A549 (cell line): ENCODE measurements around the gene LAMA1. TPM values are rescaled to one million over a fixed set of nuclear protein-coding genes. Genes with fewer than 3 reads are reported as not detected.

Experiments
- ATAC-seq, 2 experiments: fragments of 200-7000 bp in 1 of 2; fragments of >200 bp in 1 of 2; cut with Nextera tagmentation in 1 of 2; cut with Tn5 transposase in 1 of 2; 3 replicates each; pipeline versions ENCODE4 v1.8.0 to v1.9.1; 2018 to 2020; ENCODE audit warnings: mild to moderate bottlenecking in 1 of 2, moderate library complexity in 1 of 2
- CTCF ChIA-PET: fragments of 300-600 bp; sonication (Branson Sonifier 250); formaldehyde crosslinking; extraction: SDS; loops from one replicate; lab custom pipeline; 2021; ENCODE audit warnings: antibody characterized with exemption, inconsistent platforms; lab: Yijun Ruan, JAX
- POLR2A ChIA-PET: fragments of 350-600 bp; formaldehyde crosslinking; extraction: SDS; loops from one replicate; lab custom pipeline; 2021; ENCODE audit warnings: antibody characterized with exemption, inconsistent platforms; lab: Yijun Ruan, JAX
- DNase-seq, 2 experiments: peaks; one replicate each; pipeline versions ENCODE4 v3.0.0 to v3.0.0-alpha.2; 2011 to 2016; ENCODE audit warnings: low read depth in 1 of 2, low spot score in 1 of 2
- FAIRE-seq: peaks from 2 replicates; lab custom pipeline; 2011; peaks lifted over from hg19 to GRCh38; lab: Jason Lieb, UNC
- H3K27ac ChIP-seq, 2 experiments: fragments of >200 bp; sonication (Bioruptor Twin); formaldehyde crosslinking; 3 replicates each; pipeline ENCODE4 v1.5.1; 2016 to 2017
- H3K4me1 ChIP-seq: fragments of >200 bp; sonication (Bioruptor Twin); formaldehyde crosslinking; 3 replicates; pipeline ENCODE4 v1.6.1; 2016
- H3K4me2 ChIP-seq: fragments of >200 bp; sonication (Bioruptor Twin); formaldehyde crosslinking; 3 replicates; pipeline ENCODE4 v1.6.1; 2016
- H3K4me3 ChIP-seq: fragments of >200 bp; sonication (Bioruptor Twin); formaldehyde crosslinking; 3 replicates; pipeline ENCODE4 v1.5.1; 2016
- H3K9me3 ChIP-seq: fragments of >200 bp; sonication (Bioruptor Twin); formaldehyde crosslinking; 3 replicates; pipeline ENCODE4 v1.6.1; 2016
- BCL3 ChIP-seq: fragments of >200 bp; sonication (Bioruptor Twin); formaldehyde crosslinking; IDR thresholded peaks from 3 replicates; pipeline ENCODE4 v1.6.1; 2016
- EHF ChIP-seq: fragments of 250-450 bp; sonication (Bioruptor Pico); IDR thresholded peaks from 2 replicates; pipeline ENCODE4 v1.5.0; 2020; ENCODE audit warnings: mild to moderate bottlenecking
- ELK1 ChIP-seq: fragments of 150-350 bp; IDR thresholded peaks from 2 replicates; pipeline ENCODE4 v1.6.1; 2014; ENCODE audit warnings: low read depth, mild to moderate bottlenecking, low read length
- ESRRA ChIP-seq: fragments of 150-350 bp; IDR thresholded peaks from 2 replicates; pipeline ENCODE4 v1.6.1; 2014; ENCODE audit warnings: mild to moderate bottlenecking, low read length, borderline replicate concordance
- FOXS1 ChIP-seq: fragments of 250-450 bp; sonication (Bioruptor Pico); IDR thresholded peaks from 2 replicates; pipeline ENCODE4 v1.5.0; 2020; ENCODE audit warnings: mild to moderate bottlenecking, moderate library complexity
- HDAC2 ChIP-seq: fragments of 200-600 bp; sonication (generic); IDR thresholded peaks from 2 replicates; pipeline ENCODE4 v1.6.1; 2016
- HEYL ChIP-seq: fragments of 250-450 bp; sonication (Bioruptor Pico); IDR thresholded peaks from 2 replicates; pipeline ENCODE4 v1.8.0; 2021; ENCODE audit warnings: mild to moderate bottlenecking, moderate library complexity
- HOXB5 ChIP-seq: fragments of 250-450 bp; sonication (Bioruptor Pico); IDR thresholded peaks from 2 replicates; pipeline ENCODE4 v1.5.0; 2020; ENCODE audit warnings: mild to moderate bottlenecking, moderate library complexity
- JUN ChIP-seq, 2 experiments: fragments of >200 bp; sonication (Bioruptor Twin); formaldehyde crosslinking; IDR thresholded peaks; 2 replicates in 1 of 2; 3 replicates in 1 of 2; pipeline ENCODE4 v1.6.1; 2016 to 2017
- KDM1A ChIP-seq: fragments of 200-600 bp; sonication (generic); IDR thresholded peaks from 2 replicates; pipeline ENCODE4 v1.6.1; 2016; ENCODE audit warnings: low read depth, mild to moderate bottlenecking
- KDM5A ChIP-seq: fragments of 200-600 bp; sonication (generic); IDR thresholded peaks from 2 replicates; pipeline ENCODE4 v1.6.1; 2016; ENCODE audit warnings: antibody characterized with exemption, mild to moderate bottlenecking
- MYC ChIP-seq: IDR thresholded peaks from 2 replicates; pipeline ENCODE4 v1.6.1; 2012; ENCODE audit warnings: mild to moderate bottlenecking, inconsistent platforms, low read length, improper control_type of control experiment, borderline replicate concordance
- NR3C1 ChIP-seq: fragments of >200 bp; sonication (Bioruptor Twin); formaldehyde crosslinking; IDR thresholded peaks from 3 replicates; pipeline ENCODE4 v1.6.1; 2017
- PBX3 ChIP-seq: IDR thresholded peaks from 2 replicates; pipeline ENCODE4 v1.6.1; 2012
- POLR2A ChIP-seq: IDR thresholded peaks from 2 replicates; pipeline ENCODE4 v1.6.1; 2012; ENCODE audit warnings: mild to moderate bottlenecking, low read length
- POLR2AphosphoS2 ChIP-seq: conservative IDR thresholded peaks from 2 replicates; pipeline ENCODE4 v1.6.1; 2012; ENCODE audit warnings: low read length, improper control_type of control experiment, inconsistent platforms
- RARB ChIP-seq: fragments of 250-450 bp; sonication (Bioruptor Pico); IDR thresholded peaks from 2 replicates; pipeline ENCODE4 v1.8.0; 2021; ENCODE audit warnings: mild to moderate bottlenecking, moderate library complexity
- TP53 ChIP-seq: fragments of 250-450 bp; sonication (Bioruptor Pico); IDR thresholded peaks from 2 replicates; pipeline ENCODE4 v1.5.0; 2021; ENCODE audit warnings: mild to moderate bottlenecking, moderate library complexity
- USF2 ChIP-seq: fragments of 450-650 bp; IDR thresholded peaks from 2 replicates; pipeline ENCODE4 v1.6.1; 2014; ENCODE audit warnings: antibody characterized with exemption
- ZC3H11A ChIP-seq: fragments of 450-650 bp; IDR thresholded peaks from 2 replicates; pipeline ENCODE4 v1.6.1; 2014; ENCODE audit warnings: antibody characterized with exemption, mild to moderate bottlenecking
- ZNF302 ChIP-seq: fragments of 250-450 bp; sonication (Bioruptor Pico); IDR thresholded peaks from 2 replicates; pipeline ENCODE4 v1.9.0; 2021; ENCODE audit warnings: inconsistent platforms, mild to moderate bottlenecking, moderate library complexity
- WGBS: methylation state at CpG from one replicate; pipeline ENCODE4 v1.1.6; 2017; ENCODE audit errors: missing lambda C conversion rate; 5-methylcytosine and 5-hydroxymethylcytosine counted together
- polyA plus RNA-seq, 4 experiments: library from polyadenylated mRNA; depleted of rRNA in 3 of 4; stranded (reverse); fragments of >200 nt; fragmentation: RNase III in 1 of 4; extraction: RNeasy Plus Mini Kit Qiagen cat#74134 plus additional on column Dnase treatment in 1 of 4; gene quantifications; 2 replicates in 3 of 4; 3 replicates in 1 of 4; pipeline ENCODE4 v1.2.3, GENCODE V29; 2011 to 2017
- TF ChIP-seq, protein P1 (sequence below): fragments of 250-450 bp; sonication (Bioruptor Pico); IDR thresholded peaks from 2 replicates; pipeline ENCODE4 v1.5.0; 2021; ENCODE audit warnings: mild to moderate bottlenecking, moderate library complexity, borderline replicate concordance
- TF ChIP-seq, protein P2 (sequence below): fragments of >200 bp; sonication (Bioruptor Twin); formaldehyde crosslinking; IDR thresholded peaks from 3 replicates; pipeline ENCODE4 v1.5.1; 2016
- TF ChIP-seq, protein P3 (sequence below): IDR thresholded peaks from 2 replicates; pipeline ENCODE4 v1.6.1; 2012

LAMA1 gene
- polyA plus RNA-seq, 2 of the 4 experiments (the other 2 are of a cell fraction): 0.05 to 0.06 TPM

- ChIA-PET CTCF (no interaction called here), POLR2A (no interaction called here)
- Histone ChIP-seq H3K4me2 (no peak overlapping the region), H3K4me3 (no peak overlapping the region), H3K4me1 (no peaks in the 10 kb centered on the region), H3K27ac (no peak overlapping the region), H3K9me3 (no peaks in the 10 kb centered on the region)
- 44% methylated on average over 2 of the region's 2 CpGs for WGBS
- ATAC-seq (no peak), FAIRE-seq (no peak), DNase-seq (no peak)
- TF ChIP-seq HOXB5 (CRISPR knock-in tag) (no peak), ESRRA (no peak), NR3C1 (no peak), ZC3H11A (no peak), EHF (CRISPR knock-in tag) (no peak), RARB (no peak), KDM5A (no peak), HEYL (no peak)
- TF ChIP-seq, protein P1, sequence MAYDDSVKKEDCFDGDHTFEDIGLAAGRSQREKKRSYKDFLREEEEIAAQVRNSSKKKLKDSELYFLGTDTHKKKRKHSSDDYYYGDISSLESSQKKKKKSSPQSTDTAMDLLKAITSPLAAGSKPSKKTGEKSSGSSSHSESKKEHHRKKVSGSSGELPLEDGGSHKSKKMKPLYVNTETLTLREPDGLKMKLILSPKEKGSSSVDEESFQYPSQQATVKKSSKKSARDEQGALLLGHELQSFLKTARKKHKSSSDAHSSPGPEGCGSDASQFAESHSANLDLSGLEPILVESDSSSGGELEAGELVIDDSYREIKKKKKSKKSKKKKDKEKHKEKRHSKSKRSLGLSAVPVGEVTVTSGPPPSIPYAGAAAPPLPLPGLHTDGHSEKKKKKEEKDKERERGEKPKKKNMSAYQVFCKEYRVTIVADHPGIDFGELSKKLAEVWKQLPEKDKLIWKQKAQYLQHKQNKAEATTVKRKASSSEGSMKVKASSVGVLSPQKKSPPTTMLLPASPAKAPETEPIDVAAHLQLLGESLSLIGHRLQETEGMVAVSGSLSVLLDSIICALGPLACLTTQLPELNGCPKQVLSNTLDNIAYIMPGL (CRISPR knock-in tag): no peak
Measured at GRCh38 chr18:7070466-7070865, 47.1 kb downstream of the LAMA1 start.

GRCh38 chr18:7068871-7069590 lies 48.6 kb downstream of the LAMA1 start:
- H3K9me3 ChIP-seq: no peaks in the 10 kb centered on the region
- H3K4me2 ChIP-seq: no peak overlapping the region
- ATAC-seq (no peak), DNase-seq (no peak), FAIRE-seq (no peak)
- ChIA-PET POLR2A (no interaction called here), CTCF (interaction anchor here (1.0 kb wide), 1 partner anchor 34 kb away, joined by 4 read pairs; no protein-coding TSS in a partner anchor)
- no peak overlapping the region for H3K27ac ChIP-seq
- 66% methylated on average over 9 of the region's 9 CpGs for WGBS
- no peak overlapping the region for H3K4me3 ChIP-seq
- TF ChIP-seq, protein P2, sequence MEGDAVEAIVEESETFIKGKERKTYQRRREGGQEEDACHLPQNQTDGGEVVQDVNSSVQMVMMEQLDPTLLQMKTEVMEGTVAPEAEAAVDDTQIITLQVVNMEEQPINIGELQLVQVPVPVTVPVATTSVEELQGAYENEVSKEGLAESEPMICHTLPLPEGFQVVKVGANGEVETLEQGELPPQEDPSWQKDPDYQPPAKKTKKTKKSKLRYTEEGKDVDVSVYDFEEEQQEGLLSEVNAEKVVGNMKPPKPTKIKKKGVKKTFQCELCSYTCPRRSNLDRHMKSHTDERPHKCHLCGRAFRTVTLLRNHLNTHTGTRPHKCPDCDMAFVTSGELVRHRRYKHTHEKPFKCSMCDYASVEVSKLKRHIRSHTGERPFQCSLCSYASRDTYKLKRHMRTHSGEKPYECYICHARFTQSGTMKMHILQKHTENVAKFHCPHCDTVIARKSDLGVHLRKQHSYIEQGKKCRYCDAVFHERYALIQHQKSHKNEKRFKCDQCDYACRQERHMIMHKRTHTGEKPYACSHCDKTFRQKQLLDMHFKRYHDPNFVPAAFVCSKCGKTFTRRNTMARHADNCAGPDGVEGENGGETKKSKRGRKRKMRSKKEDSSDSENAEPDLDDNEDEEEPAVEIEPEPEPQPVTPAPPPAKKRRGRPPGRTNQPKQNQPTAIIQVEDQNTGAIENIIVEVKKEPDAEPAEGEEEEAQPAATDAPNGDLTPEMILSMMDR: no peak
- TF ChIP-seq ELK1 (no peak), TP53 (CRISPR knock-in tag) (no peak)
- no peaks in the 10 kb centered on the region for H3K4me1 ChIP-seq

- ChIA-PET POLR2A (no interaction called here), CTCF (no interaction called here)
- DNase-seq: no peak
- no peaks in the 10 kb centered on the region for H3K4me1 ChIP-seq
- no peak overlapping the region for H3K27ac ChIP-seq
- 21% methylated on average over 4 of the region's 4 CpGs for WGBS
- H3K4me3 ChIP-seq: no peak overlapping the region
- H3K9me3 ChIP-seq: no peaks in the 10 kb centered on the region
- TF ChIP-seq HDAC2 (no peak), POLR2AphosphoS2 (no peak), KDM5A (no peak), MYC (no peak), POLR2A (no peak), FOXS1 (CRISPR knock-in tag) (no peak), PBX3 (no peak), KDM1A (no peak), JUN (IDR thresholded peaks at IDR 0.05) (no peak), HEYL (no peak), USF2 (no peak), EHF (CRISPR knock-in tag) (no peak), ZNF302 (CRISPR knock-in tag) (no peak), BCL3 (no peak), ELK1 (no peak)
- TF ChIP-seq, protein P3, sequence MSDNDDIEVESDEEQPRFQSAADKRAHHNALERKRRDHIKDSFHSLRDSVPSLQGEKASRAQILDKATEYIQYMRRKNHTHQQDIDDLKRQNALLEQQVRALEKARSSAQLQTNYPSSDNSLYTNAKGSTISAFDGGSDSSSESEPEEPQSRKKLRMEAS: no peak
- no peak for FAIRE-seq
- ATAC-seq: no peak
- no peak overlapping the region for H3K4me2 ChIP-seq
Measured at GRCh38 chr18:7066965-7067555, 50.5 kb downstream of the LAMA1 start.
